ENCODE data around the gene USP10.

GRCh38 chr16:84768808-84769197 lies 69.0 kb downstream of the USP10 start:
- no peak for TF ChIP-seq CTCF (IDR thresholded peaks at IDR 0.05)
- TF ChIP-seq POLR2A (IDR thresholded peaks at IDR 0.05), result no peak
